ENCODE measurements around the gene CNTNAP2.

Gene CNTNAP2

GRCh38 chr7:146449625-146450024 is 333.0 kb downstream of the CNTNAP2 start:
- no peak overlapping the region for H3K4me3 ChIP-seq (replicated peaks; ENCODE audit: low read depth, low read length)
- no peak for TF ChIP-seq CTCF (IDR thresholded peaks at IDR 0.05; ENCODE audit: low read depth, low read length, missing control alignments)
- no peak for DNase-seq (ENCODE audit: extremely low read depth, low read depth)

- no peak overlapping the region for H3K4me3 ChIP-seq (replicated peaks; ENCODE audit: low read depth, low read length)
- TF ChIP-seq CTCF (IDR thresholded peaks at IDR 0.05; ENCODE audit: low read depth, low read length, missing control alignments), result no peak
- DNase-seq (ENCODE audit: extremely low read depth, low read depth), result no peak
Observed at GRCh38 chr7:146455091-146455655, 338.6 kb downstream of the CNTNAP2 start.

- no peak overlapping the region for H3K4me3 ChIP-seq (replicated peaks; ENCODE audit: low read depth, low read length)
- no peak for TF ChIP-seq CTCF (IDR thresholded peaks at IDR 0.05; ENCODE audit: low read depth, low read length, missing control alignments)
- DNase-seq (ENCODE audit: extremely low read depth, low read depth), result no peak
Observed at GRCh38 chr7:146479040-146479439, 362.4 kb downstream of the CNTNAP2 start.

- no peak for DNase-seq (ENCODE audit: extremely low read depth, low read depth)
- TF ChIP-seq CTCF (IDR thresholded peaks at IDR 0.05; ENCODE audit: low read depth, low read length, missing control alignments), result no peak
- no peak overlapping the region for H3K4me3 ChIP-seq (replicated peaks; ENCODE audit: low read depth, low read length)
Observed at GRCh38 chr7:146486519-146486918, 369.9 kb downstream of the CNTNAP2 start.

GRCh38 chr7:146492017-146492416 is 375.4 kb downstream of the CNTNAP2 start:
- no peak for DNase-seq (ENCODE audit: extremely low read depth, low read depth)
- H3K4me3 ChIP-seq (replicated peaks; ENCODE audit: low read depth, low read length), result no peak overlapping the region
- TF ChIP-seq CTCF (IDR thresholded peaks at IDR 0.05; ENCODE audit: low read depth, low read length, missing control alignments), result no peak

GRCh38 chr7:146494952-146495596 is 378.5 kb downstream of the CNTNAP2 start:
- TF ChIP-seq CTCF (IDR thresholded peaks at IDR 0.05; ENCODE audit: low read depth, low read length, missing control alignments), result no peak
- no peak for DNase-seq (ENCODE audit: extremely low read depth, low read depth)
- H3K4me3 ChIP-seq (replicated peaks; ENCODE audit: low read depth, low read length), result no peak overlapping the region

GRCh38 chr7:146496657-146497056 is 380.1 kb downstream of the CNTNAP2 start:
- no peak for TF ChIP-seq CTCF (IDR thresholded peaks at IDR 0.05; ENCODE audit: low read depth, low read length, missing control alignments)
- no peak overlapping the region for H3K4me3 ChIP-seq (replicated peaks; ENCODE audit: low read depth, low read length)
- DNase-seq (ENCODE audit: extremely low read depth, low read depth), result no peak
